ENCODE measurements around the gene RB1. TPM values are rescaled to one million over a fixed set of nuclear protein-coding genes. Genes with fewer than 3 reads are reported as not detected.

The RB1 gene
- total and polyA plus RNA-seq, 8 donors, result 32.1 to 53.1 (median 47.4) TPM

DNA sequence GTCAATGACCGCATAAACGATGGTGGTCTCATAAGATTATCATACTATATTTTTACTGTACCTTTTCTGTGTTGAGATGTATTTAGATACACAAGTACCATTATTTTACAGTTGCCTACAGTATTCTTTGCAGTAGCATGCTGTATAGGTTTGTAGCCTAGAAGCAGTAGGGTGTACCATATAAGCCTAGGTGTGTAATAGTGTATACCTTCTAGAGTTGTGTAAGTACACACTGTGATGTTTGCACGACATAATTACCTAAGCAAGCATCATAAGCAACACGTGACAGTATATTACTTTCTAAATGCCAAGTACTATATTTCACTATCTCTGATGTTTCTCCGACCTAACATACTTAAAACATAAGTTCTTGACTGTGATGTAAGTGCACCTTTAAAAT, 106.6 kb downstream of the RB1 start:
- H3K9me3 ChIP-seq, result no peaks in the 10 kb centered on the region
- peaks cover 0 to 5% of the 10 kb centered on the region in 2 donors for H3K36me3 ChIP-seq
- no peaks in the 10 kb centered on the region for H3K27me3 ChIP-seq
- no peak for ATAC-seq
- H3K4me1 ChIP-seq, result peaks cover 7 to 43% of the 10 kb centered on the region in 2 donors
- no peak overlapping the region for H3K27ac ChIP-seq
- DNase-seq, result no peak
- H3K4me3 ChIP-seq, result peak overlapping the region; percentile 9 to 54
- intact Hi-C loops (cut with DNase I), result loop anchor here in 1 of 2 donors (10.0 kb wide), 1 partner anchor 85 kb away; no protein-coding TSS in a partner anchor
- TF ChIP-seq, protein P1, sequence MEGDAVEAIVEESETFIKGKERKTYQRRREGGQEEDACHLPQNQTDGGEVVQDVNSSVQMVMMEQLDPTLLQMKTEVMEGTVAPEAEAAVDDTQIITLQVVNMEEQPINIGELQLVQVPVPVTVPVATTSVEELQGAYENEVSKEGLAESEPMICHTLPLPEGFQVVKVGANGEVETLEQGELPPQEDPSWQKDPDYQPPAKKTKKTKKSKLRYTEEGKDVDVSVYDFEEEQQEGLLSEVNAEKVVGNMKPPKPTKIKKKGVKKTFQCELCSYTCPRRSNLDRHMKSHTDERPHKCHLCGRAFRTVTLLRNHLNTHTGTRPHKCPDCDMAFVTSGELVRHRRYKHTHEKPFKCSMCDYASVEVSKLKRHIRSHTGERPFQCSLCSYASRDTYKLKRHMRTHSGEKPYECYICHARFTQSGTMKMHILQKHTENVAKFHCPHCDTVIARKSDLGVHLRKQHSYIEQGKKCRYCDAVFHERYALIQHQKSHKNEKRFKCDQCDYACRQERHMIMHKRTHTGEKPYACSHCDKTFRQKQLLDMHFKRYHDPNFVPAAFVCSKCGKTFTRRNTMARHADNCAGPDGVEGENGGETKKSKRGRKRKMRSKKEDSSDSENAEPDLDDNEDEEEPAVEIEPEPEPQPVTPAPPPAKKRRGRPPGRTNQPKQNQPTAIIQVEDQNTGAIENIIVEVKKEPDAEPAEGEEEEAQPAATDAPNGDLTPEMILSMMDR (IDR thresholded peaks at IDR 0.05), result no peak

DNA sequence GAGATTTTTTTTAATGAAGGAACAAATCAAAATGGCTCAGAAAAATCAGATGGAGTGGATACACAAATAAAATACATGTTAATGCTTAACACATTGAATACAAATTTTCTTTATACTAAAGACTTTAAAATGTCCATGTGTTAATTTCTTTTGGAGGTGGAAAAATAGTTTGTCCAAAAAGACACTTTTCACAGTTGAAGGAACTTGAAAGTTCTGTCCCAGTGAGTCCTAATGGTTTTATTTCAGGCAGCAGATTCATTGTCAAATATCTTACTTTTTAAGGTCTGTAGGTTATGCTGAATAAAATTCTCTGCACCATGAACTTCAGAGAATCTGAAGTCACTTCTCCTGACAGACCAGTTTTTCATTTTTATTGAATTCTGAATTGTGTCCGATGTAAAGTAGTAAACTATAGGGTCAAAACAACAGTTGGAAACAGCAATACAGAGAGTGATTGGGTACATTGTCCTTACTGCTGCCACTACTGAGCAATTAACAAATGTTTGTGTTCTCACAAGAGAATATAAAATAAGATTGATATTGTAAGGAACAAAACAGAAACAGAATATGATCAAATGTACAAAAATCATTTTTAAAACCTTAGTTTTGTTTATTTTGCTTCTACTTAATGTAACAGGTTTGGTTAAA, 107.7 kb downstream of the RB1 start:
- peak overlapping the region; percentile 35 to 54 for H3K4me3 ChIP-seq
- intact Hi-C loops (cut with DNase I), result loop anchor here in 1 of 2 donors (10.0 kb wide), 1 partner anchor 84 kb away; no protein-coding TSS in a partner anchor
- peak in 1 of 4 donors; percentile 40 for DNase-seq

DNA sequence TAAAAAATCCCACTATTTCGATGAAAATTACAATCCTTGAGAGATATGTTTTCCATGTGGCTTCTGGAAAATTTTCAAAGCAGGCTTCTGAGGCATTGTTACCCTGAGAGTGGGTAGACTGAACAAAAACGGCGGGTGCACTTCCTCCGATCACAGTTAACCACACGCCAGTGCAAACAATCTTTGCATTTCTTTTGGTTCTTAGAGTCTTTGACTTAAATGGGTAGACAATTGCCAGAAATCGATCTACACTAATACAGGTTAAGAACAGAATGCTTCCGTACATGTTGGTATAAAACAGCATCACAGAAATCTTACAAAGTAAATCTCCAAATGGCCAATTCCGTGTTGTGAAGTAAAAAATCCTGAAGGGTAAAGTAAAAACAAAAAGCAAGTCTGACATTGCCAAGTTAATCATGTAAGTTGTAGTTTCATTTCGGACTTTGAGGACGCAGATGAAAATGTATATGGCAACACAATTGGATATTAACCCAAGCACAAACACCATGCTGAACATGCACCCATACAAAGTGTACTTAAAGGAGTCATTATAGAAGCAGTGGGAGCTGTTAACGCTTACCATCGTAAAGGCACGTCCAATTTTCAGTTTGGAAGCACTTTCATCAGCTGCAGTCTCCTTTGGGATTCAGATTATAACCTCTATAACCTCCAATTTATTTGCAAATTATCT, 108.4 kb downstream of the RB1 start:
- Histone ChIP-seq H3K4me1 (peaks cover 7 to 31% of the 10 kb centered on the region in 2 donors), H3K27me3 (no peaks in the 10 kb centered on the region), H3K4me3 (peak overlapping the region; percentile 35 to 54), H3K27ac (peak overlapping the region; percentile 76 to 86), H3K36me3 (peaks cover 0 to 11% of the 10 kb centered on the region in 2 donors), H3K9me3 (no peaks in the 10 kb centered on the region)
- intact Hi-C loops (cut with DNase I), result loop anchor here in 1 of 2 donors (10.0 kb wide), 1 partner anchor 83 kb away; no protein-coding TSS in a partner anchor
- ATAC-seq, result peak; percentile 76
- TF ChIP-seq, protein P1 (IDR thresholded peaks at IDR 0.05), result no peak
- DNase-seq, result peak in 2 of 4 donors; percentile 57 to 59

More for the DNA sequence above, 107.7 kb downstream of the RB1 start:
- no peaks in the 10 kb centered on the region for H3K9me3 ChIP-seq
- H3K27ac ChIP-seq, result peak overlapping the region; percentile 76 to 86
- peaks cover 7 to 36% of the 10 kb centered on the region in 2 donors for H3K4me1 ChIP-seq
- TF ChIP-seq, protein P1 (IDR thresholded peaks at IDR 0.05), result no peak
- H3K27me3 ChIP-seq, result no peaks in the 10 kb centered on the region
- peak; percentile 55 for ATAC-seq
- H3K36me3 ChIP-seq, result peaks cover 0 to 8% of the 10 kb centered on the region in 2 donors

DNA sequence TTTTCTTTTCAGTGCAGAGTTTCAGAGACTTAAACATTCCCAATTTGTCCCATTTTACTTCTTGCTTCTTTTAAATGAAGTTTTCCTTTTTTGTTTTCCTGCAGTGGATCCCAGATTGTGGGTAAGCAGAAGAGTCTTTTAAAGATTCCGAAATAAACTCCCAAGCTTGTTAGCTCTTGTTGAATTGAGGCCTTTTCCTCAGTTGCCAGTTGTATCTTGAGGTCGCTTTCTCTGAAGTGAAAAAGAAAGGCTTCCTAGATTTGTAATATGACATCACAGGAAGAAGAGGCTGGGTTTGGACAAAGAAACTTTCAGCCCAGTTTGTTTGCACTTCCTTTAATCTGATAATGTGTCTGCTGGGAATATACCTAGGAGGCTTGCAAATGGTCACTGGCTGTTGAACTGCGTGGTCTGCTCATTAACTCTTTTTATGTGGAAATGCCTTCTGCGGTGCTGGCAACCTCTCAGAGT, 109.4 kb downstream of the RB1 start, which contains the start of gene LPAR6:
LPAR6 (minus strand) TSS at position 233 of the 471 bp plus-strand sequence. CDS start 690 bp downstream, outside the sequence.
- intact Hi-C loops (cut with DNase I), result loop anchor here in 1 of 2 donors (10.0 kb wide), 1 partner anchor 82 kb away; no protein-coding TSS in a partner anchor
- ATAC-seq, result peak; percentile 76
- H3K4me3 ChIP-seq, result peak within 1 kb of the TSS; percentile 35 to 54
- TF ChIP-seq, protein P1 (IDR thresholded peaks at IDR 0.05), result no peak
- H3K36me3 ChIP-seq, result peaks cover 0 to 16% of the 10 kb centered on the region in 2 donors
- H3K27me3 ChIP-seq, result no peaks in the 10 kb centered on the region
- H3K27ac ChIP-seq, result peak within 1 kb of the TSS; percentile 76 to 86
- peak in 2 of 4 donors; percentile 66 to 79 for DNase-seq
- H3K4me1 ChIP-seq, result peaks cover 7 to 31% of the 10 kb centered on the region in 2 donors
- no peaks in the 10 kb centered on the region for H3K9me3 ChIP-seq
